Regular cardiac myocyte (primary cell): ENCODE results near the gene TIMM50. TPM values are rescaled to one million over a fixed set of nuclear protein-coding genes. Genes with fewer than 3 reads are reported as not detected.

Experiments
- total RNA-seq: library from RNA; depleted of rRNA; stranded (reverse); fragments of >200 nt; gene quantifications from 2 replicates; pipeline ENCODE4 v1.2.3, GENCODE V29; 2014

The TIMM50 gene
- total RNA-seq: 42.8 and 77.5 TPM in 2 replicates

GRCh38 chr19:39480337-39481228 lies at the start of gene TIMM50:
Gene TIMM50 (plus strand): TSS chr19:39480838. CDS start chr19:39480854, 16 bp downstream.

DNA sequence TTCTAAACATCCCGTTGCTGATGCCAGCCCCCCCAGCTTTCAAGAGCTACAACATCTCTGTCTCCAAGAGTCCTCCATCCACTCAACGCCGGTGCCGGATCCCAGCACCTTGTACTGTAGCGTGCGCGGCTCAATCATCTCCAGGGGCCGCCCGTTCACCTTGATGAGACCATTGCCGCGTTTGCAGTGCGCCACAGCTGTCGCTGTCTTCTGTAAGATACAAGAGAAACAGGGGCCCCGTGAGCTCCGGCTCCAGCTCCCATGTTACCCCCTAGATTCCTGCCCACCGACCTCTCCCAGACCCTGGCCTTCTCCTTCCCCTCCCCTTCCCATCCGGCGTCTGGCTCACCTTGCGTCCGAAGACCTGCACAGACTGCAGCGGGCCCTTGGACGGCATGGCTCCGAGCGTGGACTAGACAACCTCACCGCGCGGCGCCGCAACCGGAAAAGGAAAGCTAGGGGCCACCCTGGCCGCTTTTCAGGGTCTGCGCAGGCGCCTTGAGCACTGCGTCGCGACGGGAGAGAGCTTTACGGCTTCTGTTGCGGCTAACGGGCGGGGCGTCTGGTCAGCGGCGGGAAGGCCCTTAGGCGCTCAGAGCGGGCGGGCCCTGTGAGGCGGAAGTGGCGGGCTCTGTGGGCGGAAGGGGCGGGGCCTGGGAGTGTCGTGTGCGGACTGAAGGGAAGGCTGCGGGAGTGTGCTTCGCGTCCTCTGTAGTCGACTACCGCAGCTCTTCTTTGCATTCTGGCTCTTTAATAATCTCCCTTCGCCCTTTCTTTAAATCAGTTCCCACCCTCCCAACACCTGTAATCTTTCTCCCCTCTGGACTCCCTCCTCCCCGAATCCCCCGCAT lies 44.9 kb upstream of the TIMM50 start, which contains the start of gene RPS16:
RPS16 (minus strand) TSS at position 451 of the 851 bp plus-strand sequence; CDS start at position 397, 54 bp downstream.

GRCh38 chr19:39445196-39446111 lies 35.2 kb upstream of the TIMM50 start, which contains the start of gene SUPT5H:
Gene SUPT5H (plus strand): TSS chr19:39445582. CDS start chr19:39445891, 309 bp downstream.

DNA sequence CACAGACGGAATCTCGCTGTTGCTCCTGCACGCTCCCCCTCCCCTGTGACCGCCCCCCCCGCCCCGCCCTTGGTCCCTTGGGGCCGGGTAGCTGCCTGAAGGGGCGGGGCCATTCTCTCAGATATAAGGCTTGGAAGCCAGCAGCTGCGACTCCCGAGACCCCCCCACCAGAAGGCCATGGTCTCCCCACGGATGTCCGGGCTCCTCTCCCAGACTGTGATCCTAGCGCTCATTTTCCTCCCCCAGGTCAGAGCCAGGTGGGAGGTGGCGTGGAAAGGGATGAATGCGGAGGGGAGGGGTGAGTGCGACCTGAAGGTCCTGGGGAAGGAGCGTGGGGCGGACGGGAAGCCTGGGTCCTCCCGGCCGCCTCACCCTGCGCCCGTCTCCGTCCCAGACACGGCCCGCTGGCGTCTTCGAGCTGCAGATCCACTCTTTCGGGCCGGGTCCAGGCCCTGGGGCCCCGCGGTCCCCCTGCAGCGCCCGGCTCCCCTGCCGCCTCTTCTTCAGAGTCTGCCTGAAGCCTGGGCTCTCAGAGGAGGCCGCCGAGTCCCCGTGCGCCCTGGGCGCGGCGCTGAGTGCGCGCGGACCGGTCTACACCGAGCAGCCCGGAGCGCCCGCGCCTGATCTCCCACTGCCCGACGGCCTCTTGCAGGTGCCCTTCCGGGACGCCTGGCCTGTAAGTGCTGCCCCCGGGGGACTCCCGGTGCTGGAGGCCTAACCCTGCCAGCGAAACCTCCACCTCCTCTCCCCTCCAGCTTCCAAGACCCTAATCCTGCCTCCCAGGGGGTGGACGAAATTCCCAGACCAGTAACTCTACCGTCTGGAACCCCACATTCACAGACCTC lies 18.4 kb downstream of the TIMM50 start, which contains the start of gene DLL3:
DLL3 (plus strand) TSS at position 150 of the 845 bp plus-strand sequence; CDS start at position 178, 28 bp downstream.

DNA sequence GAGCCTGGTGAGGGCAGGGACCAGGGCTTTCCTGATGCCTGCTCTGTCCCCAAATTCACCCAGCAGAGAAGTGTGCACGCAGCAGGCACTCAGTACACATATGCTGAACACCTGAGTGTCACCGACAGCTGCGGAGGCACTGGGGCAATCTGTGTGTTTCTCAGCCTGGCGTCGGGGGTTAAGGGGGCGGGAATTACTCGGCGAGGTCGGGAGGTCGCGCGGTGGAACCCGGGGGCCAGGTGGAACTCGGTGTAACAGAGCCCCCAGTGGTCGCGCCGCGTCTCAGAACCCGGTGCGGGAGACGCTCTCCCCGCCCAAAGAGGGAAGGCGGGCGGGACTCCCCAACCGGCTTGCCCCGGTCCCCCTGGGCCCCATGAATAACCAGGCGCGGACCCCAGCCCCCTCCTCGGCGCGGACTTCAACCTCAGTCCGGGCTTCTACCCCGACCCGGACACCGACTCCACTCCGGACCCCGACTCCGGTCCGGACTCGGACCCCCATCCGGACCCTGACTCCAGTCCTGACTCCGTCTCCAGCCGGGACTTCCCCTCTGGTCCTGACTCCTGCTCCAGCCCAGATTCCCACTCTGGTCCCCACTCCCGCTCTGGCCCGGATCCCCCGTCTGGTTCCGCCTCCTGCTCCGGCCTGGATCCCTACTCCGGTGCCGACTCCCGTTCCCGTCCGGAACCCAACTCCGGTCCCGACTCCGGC lies 34.4 kb downstream of the TIMM50 start, which contains the start of gene SELENOV:
SELENOV (plus strand) TSS at position 300 of the 711 bp plus-strand sequence; CDS start at position 374, 74 bp downstream.

DNA sequence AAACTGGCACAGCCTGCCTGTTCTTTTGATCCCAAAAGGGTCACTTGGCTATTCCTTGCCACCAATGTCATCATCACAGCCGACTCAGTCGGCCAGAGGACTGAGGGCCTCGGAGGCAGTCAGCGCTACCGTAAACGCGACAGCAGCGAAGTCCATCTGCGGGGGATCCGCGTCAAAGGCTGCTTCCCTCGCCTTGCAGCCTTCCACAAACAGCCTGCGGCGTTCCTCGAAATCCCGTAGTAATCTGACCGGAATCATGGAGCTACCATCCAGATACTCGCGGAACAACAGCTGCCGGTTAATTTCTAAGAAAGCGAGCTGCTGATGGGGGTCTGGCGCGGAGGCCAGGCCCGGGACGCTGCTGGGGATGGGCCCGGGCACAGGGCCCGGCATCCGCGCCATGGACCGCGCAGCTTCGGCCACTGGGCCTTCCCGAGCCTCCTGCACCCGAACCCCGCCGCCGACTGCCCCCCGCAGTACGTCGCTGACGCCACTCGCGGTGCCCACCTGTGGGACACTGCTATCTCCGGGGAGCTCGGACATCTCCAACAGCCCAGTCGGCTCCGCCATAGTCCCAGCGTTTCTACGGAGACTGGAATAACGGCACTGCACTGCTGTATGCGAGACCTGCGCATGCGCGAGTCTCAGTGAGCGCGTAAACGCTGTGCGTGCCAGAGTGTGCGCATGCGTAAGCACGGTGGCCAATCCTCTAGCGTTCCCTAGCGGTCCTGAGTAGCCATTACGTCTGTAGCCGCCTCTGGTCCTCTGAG lies 51.8 kb downstream of the TIMM50 start, which contains the start of gene EID2B:
EID2B (minus strand) TSS at position 620 of the 770 bp plus-strand sequence; CDS start at position 570, 50 bp downstream.

DNA sequence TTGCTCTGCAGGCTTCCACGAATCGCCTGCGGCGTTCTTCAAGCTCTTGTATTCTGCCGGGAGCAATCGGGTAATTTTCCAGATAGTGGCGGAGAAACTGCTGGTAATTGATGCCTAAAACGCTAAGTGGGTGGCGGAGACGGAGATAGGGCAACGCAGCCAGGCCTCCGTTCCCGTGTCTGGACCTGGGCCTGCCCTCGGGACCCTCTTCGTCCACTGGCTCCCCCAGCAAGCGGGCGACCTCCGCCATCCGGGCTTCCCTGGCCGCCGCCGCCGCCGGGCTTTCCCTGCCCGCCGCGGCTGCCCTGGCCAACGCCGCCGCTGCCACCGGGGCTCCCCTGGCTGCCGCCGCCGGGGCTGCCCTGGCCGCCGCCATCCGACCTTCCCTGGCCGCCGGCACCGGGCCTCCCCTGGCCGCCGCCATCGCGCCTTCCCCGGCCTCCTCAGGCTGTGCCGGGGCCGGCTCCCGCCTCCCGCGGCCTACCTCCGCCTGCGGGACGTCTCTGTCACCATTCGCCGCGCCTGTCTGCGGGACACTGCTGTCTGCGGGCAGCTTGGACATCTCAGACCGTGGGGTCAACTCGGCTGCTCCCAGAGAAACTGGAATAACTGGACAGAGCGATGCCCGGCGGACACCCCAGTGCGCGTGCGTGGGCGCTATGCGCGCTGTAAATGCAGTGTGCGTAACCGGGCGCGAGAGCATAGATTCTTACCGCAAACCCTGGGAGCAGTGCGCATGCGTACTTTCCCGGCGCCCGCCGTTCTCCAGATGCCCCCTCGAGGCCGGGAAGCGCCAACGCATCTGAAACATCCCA lies 59.1 kb downstream of the TIMM50 start, which contains the start of gene EID2:
EID2 (minus strand) TSS at position 644 of the 815 bp plus-strand sequence; CDS start at position 562, 82 bp downstream.

Other genes with a start within 250 kb of the TIMM50 start
- gene IFNL3, start 235.8 kb upstream of the TIMM50 start, total RNA-seq: not detected in 2 replicates
- gene IFNL4, start 232.0 kb upstream of the TIMM50 start, total RNA-seq: not detected in 2 replicates
- not detected in 2 replicates for gene IFNL2, start 212.4 kb upstream of the TIMM50 start, total RNA-seq
- gene IFNL1, start 184.4 kb upstream of the TIMM50 start, total RNA-seq: not detected in 2 replicates
- gene LRFN1, start 160.0 kb upstream of the TIMM50 start, total RNA-seq: 0.28 TPM in 1 of 2 replicates, not detected in the other
- gene GMFG, start 144.8 kb upstream of the TIMM50 start, total RNA-seq: 1.2 TPM in 1 of 2 replicates, not detected in the other
- 27.6 and 32.2 TPM in 2 replicates for gene SAMD4B, start 138.4 kb upstream of the TIMM50 start, total RNA-seq
- 28.8 and 68.2 TPM in 2 replicates for gene PAF1, start 89.7 kb upstream of the TIMM50 start, total RNA-seq
- 19.7 and 24.0 TPM in 2 replicates for gene MED29, start 89.5 kb upstream of the TIMM50 start, total RNA-seq
- 1.1 and 1.7 TPM in 2 replicates for gene ZFP36, start 74.0 kb upstream of the TIMM50 start, total RNA-seq
- 11.8 and 14.2 TPM in 2 replicates for gene PLEKHG2, start 68.2 kb upstream of the TIMM50 start, total RNA-seq
- gene RPS16, start 44.9 kb upstream of the TIMM50 start, total RNA-seq: 99.8 and 2,230 TPM in 2 replicates
- gene SUPT5H, start 35.3 kb upstream of the TIMM50 start, total RNA-seq: 49.9 and 91.4 TPM in 2 replicates
- gene DLL3, start 18.1 kb downstream of the TIMM50 start, total RNA-seq: under 0.01 and 0.19 TPM in 2 replicates
- gene SELENOV, start 34.3 kb downstream of the TIMM50 start, total RNA-seq: not detected in 2 replicates
- gene EID2B, start 52.0 kb downstream of the TIMM50 start, total RNA-seq: 2.8 and 4.2 TPM in 2 replicates
- gene EID2, start 59.3 kb downstream of the TIMM50 start, total RNA-seq: 7.9 and 16.9 TPM in 2 replicates
- gene LGALS13, start 121.7 kb downstream of the TIMM50 start, total RNA-seq: not detected in 2 replicates
- not detected in 2 replicates for gene LGALS16, start 175.1 kb downstream of the TIMM50 start, total RNA-seq
- gene LGALS14, start 223.6 kb downstream of the TIMM50 start, total RNA-seq: not detected in 2 replicates